Stromal cell of bone marrow (primary cell): ENCODE data around the gene RPS24.

Source experiments
- DNase-seq: peaks from one replicate; pipeline ENCODE4 v3.0.0-alpha.2; 2012; ENCODE audit warnings: low read depth

RPS24 gene

DNA sequence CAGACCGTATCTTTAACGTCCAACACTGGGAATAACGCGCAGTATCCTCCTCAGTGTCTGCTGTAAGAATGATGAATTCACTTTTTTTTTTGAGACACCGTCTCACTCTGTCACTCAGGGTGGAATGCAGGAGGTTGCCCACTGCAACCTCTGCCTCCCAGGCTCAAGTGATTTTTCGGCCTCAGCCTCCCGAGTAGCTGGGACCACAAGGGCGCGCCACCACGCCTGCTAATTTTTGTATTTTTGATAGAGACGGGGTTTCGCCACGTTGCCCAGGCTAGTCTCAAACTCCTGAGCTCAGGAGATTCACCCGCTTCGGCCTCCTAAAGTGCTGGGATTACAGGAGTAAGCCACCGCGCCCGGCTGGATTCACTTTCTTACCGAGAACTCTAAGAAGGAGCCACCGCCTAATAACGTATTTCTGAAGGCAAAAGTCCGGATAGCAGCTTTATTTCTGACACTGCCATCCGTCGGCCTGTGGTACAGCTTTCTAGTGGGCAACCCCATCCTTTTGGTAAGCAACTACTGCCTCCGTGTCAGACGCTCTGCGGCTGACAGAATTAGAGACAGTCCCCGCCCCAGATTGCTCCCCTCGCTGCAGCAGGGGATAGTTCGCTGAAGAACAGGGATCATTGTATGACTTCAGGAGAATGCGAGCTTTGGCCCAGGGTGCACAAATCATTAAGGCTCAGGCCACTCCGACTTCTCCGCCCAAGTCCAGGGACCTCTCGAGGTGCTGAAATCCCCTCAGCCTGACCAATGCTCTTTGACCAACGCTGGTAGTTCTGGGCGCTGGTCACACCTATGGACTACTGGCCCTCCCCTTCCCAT lies 5.0 kb upstream of the RPS24 start:
- DNase-seq: no peak

DNA sequence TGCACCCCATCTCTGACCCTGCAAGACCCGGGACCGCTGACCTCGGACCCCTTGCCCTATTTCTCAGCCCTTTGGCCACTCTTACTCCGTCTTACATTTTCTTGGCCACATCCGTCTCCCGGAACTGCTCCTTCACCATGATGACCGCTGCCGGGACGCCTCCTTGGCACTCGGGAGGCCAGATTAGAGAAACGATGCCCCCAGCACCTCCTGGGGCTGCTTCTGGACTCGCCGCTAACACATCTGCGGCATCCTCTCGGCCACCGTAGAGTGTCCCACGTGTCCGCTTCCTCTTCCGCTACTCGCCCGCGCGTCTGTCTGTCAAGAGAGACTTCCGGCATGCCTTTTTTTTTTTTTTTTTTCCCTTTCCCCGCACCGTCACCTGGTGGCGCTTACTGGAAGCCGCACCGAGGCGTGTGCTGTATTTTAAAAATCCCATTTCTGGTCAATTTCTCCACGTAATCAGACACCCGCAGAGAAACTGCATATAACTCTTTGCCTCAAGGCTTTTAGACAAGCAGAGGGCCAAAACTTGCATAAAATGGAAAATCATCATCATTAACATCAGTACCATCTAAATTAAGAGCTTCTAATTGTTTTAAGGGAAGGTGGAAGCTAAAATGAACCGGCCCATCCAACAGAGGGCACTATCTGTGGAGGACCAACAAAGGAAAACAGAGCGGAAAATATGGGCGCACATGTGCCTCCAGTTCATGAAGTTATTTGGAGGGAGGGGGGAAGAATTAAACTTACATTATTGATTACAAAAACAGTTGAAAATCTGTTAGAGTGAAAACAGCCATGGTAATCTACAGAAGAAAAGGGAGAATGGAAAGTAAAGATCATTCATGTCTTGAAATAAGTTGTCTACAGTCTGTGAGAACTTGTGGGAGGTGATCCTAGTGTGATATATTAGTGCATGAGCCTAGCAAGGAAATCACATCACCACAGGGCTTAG lies 4.1 kb upstream of the RPS24 start, which contains the start of gene POLR3A:
POLR3A (minus strand) TSS at position 247 of the 958 bp plus-strand sequence; CDS start at position 139, 108 bp downstream.
- peak; percentile 96 for DNase-seq

DNA sequence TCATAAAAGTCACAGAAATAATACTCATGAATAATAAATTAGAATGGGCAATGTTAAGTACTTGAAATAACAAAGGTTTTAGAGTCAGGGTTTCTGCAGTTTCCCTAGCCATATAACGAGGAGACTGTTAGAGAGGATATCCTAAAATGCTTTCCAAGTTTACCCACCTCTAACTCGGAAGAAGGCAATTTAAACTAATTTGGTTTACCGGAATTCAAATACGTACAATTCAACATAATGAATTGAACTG lies 351 bp upstream of the RPS24 start:
- DNase-seq: no peak

DNA sequence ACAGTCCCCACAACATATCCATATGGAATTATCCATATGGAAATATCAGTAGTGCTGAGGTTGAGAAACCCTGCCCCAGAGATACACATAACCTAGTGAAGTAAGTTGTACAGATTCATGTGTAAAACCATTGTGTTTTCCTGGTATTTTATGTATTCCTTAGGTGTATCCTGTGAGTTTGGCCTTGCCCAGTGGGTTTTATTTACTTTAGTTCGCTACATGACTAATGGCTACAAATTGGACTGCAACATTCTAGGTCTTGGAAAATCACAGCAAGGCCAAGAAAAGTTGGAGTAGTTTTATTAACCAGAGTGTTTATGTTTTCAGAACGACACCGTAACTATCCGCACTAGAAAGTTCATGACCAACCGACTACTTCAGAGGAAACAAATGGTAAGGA lies 1.4 kb downstream of the RPS24 start:
- no peak for DNase-seq

DNA sequence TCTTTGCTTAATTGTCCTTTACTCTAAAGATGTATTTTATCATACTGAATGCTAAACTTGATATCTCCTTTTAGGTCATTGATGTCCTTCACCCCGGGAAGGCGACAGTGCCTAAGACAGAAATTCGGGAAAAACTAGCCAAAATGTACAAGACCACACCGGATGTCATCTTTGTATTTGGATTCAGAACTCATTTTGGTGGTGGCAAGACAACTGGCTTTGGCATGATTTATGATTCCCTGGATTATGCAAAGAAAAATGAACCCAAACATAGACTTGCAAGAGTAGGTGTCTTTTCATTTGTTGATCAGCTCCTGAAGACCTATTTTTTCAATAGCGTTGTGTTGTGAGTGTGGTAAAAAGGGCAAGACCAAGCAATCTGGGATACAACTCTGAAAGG lies 1.8 kb downstream of the RPS24 start:
- DNase-seq: no peak

DNA sequence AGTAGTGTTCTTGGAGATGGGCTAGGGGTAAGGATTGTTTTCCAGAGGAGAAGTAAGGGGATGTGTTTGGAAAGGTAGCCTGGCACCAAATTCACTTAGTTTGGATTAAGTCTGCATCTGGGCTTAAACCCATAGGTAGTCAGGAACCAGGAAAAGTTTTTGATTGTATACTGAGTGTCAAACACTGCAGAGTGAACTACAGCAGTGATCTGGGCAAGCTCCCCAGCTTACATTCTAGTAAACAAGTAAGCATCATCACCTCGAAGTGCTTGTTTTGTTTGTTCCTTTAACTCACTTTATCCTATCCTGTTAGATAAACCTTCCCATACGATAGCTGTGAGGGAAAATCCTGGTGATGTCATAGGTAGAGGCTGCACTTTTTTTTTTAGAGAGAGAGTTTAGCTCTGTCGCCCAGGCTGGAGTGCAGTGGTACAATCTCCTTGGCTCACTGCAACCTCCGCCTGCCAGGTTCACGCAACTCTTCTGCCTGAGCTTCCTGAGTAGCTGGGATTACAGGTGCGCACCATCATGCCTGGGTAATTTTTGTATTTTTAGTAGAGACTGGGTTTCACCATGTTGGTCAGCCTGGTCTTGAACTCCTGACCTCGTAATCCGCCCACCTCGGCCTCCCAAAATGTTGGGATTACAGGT lies 2.4 kb downstream of the RPS24 start:
- no peak for DNase-seq

DNA sequence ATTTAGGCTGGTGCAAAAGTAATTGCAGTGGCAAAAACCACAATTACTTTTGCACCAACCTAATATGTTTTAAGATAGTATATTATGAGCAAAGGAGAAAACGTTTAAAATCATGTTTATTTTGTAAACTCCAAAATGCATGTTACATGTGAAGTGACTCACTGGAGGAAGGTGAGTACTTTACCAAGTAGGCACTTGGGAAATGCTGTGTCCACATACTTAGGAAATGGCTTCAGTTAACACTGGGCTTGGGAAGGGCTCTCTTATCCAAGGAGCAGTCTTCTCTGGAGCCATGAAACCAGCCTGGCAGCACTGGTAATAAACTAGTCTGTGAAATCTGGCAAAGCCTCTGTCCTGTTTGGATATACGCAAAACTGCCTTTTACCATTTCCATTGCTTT lies 4.4 kb downstream of the RPS24 start:
- DNase-seq: no peak

DNA sequence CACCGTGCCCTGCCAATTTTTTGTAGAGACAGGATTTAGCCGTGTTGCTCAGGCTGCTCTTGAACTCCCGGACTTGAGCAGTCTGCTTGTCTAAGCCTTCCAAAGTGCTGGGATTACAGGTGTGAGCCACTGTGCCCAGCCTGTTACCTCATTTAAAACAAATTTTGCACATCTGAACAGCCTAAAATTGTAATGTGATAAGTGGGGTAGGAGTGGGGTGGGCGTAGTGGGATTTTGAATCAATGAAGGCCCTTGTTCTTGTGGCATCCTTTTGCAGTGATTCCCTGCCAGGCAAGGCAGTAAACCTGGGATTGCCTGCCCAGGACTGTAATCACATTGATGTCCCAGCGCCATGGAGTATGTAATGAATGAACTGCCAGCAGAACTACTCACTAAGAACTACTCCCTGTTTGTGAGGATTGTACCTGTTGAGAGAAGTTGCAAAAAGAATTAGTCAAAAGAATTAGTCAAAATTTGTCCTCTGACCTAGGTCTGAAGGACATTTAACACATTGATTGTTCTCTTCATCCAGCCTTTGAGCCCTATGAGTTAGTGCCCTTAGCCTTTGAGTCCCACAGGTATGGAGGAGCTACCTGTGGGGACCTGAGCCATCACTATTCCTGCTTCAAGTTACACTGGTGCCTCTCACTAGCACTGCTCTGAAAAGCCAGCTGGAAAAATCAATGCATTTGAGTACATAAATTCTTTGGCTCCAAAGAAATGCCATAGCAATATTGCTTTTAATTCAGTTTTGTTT lies 5.3 kb downstream of the RPS24 start:
- no peak for DNase-seq

DNA sequence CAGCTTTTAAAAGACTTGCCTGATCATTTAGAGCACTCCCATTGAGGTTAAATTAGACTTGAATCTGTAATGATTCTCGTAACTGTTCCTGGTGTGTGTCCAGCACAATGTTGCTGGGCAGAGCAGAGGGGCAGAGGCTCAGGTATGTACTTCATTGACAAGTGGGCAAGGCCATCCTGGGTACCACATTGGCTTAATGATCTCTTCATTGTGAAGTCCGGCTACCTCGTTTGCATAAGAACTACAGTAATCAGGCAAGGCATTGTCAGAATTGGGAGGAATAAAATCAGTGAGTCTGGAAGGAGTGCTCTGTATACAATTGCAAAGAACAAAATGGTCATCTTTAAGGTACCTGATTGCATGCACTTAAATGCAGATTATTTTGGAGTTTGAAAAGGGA lies 6.1 kb downstream of the RPS24 start:
- DNase-seq: no peak

DNA sequence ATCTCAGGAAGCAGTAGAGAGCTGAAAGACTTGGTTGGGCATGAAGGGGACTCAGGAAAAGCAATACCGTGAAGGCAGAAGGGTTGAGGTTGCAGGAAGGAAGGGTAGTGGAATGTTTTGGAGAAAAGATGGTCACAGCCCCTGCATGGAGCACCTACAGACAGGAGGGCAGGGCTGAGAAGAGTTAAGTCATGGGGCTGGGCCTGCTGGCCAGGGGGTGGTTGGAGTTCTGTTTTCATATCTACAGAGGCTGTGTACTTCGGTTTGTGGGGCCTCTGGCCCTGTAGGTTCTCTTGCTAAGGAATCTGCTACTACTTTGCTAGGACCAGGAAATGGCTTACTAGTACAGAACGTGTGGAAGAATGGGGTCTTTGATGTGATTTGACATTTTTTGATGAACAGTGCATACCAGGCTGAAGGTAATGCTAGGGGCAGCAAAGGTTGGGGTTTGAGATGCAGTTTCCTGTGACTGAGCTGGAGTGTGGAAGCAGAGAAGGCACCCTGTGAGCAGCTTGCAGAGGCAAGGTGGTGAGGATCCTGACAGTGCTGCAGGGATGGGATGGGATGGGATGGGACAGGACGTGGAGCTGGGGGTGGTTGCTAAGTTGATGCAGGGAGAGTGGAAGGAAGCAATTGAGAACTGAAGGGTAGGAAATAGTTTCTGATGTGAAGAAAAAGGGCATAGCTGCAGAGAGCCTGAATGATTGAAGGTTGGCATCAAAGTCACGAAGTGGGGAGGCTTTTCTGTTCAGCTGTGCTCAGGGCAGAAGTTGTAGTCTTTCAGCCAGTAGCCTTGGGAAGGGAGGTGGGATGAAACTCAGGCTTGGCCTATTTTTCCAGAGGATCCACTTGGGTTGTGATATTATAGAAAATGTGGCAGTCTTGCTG lies 7.8 kb downstream of the RPS24 start:
- DNase-seq: no peak

DNA sequence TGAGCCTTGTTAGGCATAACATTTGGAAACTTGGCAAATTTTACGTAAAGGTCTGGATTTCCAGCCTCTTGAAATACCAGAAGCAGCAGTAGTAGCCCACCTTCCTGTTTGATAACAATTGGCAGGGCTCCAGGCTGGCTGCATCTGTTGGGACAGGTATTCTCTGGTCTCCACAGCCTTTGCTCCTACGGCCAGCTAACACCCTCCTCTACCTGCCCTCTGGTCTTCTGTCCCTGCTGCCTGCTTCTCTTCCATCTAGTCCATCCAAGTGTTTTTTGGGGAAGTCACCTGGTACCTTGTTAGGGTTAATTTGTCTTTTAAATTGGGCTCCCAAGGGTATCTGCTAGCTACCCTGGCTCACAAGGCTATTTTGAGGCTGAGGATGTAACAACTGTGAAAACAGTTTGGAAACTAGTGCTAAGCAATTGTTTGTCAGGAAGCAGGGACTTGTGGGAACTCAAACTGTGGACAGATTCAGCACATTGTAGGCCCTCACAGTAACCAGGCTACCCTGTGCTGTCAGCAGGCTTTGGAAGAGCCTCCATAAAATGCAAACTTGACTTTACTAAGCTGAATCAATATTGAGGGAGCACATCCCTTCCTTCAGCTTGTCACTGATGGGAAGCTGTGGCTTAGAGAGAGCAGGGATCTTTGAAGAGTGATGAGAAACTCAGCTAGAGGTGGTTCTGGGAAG lies 8.5 kb downstream of the RPS24 start:
- DNase-seq: no peak

DNA sequence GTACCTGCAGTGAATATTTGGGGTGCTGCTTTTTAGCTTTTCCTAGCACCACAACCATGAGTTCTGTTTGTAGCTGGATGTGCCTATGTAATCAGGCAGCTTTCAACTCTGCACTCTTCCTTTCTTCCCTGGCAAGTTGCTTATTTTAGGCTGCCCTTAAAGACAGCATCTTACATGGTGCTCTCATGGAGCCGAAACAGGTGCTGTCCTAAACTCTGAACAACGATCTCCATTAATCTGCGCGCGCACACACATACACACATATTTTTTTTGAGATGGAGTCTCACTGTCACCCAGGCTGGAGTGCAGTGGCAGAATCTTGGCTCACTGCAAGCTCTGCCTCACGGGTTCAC lies 9.1 kb downstream of the RPS24 start:
- DNase-seq: no peak

DNA sequence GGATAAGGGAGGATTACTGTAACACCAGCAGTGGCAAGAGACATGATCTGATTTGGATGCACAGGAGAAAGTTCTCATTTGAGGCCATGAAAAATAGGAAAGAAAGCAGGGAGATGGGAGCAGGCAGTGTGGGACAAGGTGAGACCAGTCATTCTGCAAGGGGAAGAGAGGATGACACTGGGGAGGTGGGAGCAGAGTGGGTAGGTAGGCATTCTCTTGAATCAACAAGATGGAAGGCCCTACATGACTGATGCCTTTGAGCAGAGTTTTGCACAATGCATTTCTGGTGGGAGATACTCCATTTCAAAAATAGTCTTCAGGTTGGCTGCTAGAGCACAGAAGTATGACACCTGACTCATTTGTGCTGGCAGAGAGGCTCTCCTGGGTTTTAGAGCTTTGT lies 10.5 kb downstream of the RPS24 start:
- DNase-seq: no peak

DNA sequence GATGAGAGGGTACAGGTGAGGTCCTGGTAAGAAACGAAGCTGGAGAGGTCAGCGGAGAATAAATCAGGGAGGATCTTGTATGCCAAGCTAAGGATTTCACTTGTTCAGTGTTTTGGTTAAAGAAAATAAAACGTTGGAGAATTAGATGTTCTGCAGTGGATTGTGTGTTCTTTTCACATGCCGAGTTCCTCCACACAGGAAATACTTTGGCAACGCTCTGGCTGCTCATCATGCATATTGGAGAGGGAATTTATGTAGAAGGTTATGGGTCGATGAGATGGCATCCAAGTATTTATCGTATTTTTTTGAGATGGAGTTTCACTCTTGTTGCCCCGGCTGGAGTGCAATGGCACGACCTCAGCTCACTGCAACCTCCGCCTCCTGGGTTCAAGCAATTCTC lies 11.0 kb downstream of the RPS24 start:
- no peak for DNase-seq

DNA sequence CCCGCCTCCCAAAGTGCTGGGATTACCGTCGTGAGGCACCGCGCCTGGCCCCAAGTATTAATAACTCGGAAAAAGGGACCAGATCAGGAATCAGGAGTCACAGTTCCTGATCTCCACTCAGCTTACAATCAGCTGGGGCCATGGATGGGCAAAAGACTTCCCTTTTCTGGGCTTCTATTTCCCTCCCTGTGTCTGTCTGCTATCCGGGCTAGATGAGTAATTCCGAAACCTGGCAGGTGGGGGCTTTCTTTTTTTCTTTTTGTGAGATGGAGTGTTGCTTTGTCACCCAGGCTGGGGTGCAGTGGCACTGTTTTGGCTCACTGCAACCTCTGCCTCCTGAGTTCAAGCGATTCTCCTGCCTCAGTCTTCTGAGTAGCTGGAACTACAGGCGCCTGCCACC lies 11.6 kb downstream of the RPS24 start:
- DNase-seq: no peak

DNA sequence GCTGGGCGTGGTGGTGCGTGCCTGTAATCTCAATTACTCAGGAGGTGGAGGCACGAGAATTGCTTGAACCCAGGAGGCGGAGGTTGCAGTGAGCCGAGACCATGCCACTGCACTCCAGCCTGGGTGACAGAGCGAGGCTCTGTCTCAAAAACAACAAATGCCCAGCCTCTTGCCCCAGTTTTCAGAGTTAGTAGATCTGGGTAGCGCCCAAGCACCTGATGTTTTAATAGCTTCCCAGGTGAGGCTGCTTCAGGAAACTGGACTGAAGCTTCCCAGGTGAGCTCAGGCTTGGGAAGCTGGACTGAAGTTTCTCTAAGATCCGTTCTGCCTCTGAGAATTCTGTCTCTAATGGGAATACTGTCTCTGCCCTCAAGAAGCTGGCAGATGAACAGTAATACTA lies 12.2 kb downstream of the RPS24 start:
- no peak for DNase-seq

DNA sequence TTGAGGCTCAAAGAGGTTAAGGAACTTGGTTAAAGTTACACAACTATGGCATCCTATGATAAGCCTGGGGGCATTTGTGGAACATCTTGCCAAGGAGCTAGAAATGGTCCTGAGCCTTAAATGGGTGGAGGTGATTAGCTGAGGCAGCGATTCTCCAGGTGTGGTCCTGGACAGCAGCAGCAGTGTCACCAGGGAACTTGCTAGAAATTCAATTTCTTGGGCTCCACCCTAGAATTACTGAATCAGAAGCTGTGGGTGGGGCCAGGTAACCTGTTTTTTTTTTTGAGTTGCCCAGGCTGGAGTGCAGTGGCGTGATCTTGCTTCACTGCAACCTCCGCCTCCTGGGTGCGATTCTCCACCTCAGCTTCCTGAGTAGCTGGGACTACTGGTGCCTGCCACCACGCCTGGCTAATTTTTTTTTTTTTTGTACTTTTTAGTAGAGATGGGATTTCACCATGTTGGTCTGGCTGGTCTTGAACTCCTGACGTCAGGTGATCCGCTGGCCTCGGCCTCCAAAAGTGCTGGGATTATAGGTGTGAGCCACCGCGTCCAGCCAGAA lies 13.1 kb downstream of the RPS24 start:
- DNase-seq: no peak

DNA sequence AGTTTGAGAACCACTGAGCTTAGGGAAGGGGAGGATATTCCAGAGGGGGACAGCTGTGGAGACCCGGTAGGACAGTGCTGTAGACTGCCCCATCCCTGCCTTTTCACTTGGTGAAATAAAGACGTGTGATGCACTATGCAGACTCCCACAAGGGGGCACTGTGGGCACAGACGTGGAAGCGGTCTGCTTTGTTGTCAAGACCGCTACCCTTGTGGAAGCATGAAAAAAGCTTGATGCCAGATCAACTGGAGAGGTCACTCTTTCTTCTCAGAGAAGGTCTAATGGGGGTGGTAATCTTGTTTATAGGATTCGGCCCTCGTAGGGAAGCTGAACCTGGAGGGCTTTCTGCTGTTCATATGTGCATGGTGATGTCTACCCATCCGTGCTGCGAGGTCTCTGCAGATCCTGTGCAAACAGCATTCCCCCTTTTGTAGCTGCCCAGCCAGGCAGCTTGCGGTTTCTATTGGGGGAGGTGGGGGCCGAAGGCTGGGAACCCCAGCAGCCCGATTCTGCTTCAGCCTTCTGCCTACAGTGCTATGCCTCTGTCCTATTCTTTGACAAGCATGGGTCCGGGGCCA lies 13.7 kb downstream of the RPS24 start:
- DNase-seq: peak; percentile 73

DNA sequence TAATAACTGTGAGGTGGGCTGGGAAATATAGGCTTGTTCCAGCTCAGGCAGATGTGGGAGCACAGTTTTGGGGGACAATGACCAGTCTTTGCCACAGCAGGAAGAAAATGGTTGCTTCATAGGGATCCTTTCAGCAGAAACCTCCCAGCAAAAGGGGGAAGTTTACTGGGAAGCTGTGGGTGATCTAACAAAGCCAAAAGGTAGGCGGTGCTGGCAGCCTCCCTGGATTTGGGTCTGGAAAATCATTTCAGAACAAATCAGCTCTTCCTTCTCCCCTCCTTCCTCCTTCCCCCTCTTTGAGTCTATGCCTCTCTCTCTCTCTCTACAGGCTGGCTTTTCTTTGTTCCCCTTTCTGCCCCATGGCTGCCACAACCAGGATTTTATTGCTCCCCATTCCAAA lies 16.2 kb downstream of the RPS24 start:
- no peak for DNase-seq
